Measurements from ENCODE around the gene KCNRG.

The KCNRG gene

GRCh38 chr13:50015258-50015657 lies at the start of gene KCNRG:
Gene KCNRG, plus strand, starts transcription at chr13:50015444. Its CDS starts 50 bp downstream, at chr13:50015494.
- no peak for TF ChIP-seq CTCF (IDR thresholded peaks at IDR 0.05; ENCODE audit: low read length, missing control alignments)
- H3K4me3 ChIP-seq (replicated peaks; ENCODE audit: low read depth, low read length) = no peak within 1 kb of the TSS
- DNase-seq (ENCODE audit: low read depth) = peak; percentile 58

- no peak for DNase-seq (ENCODE audit: low read depth)
- no peak for TF ChIP-seq CTCF (IDR thresholded peaks at IDR 0.05; ENCODE audit: low read length, missing control alignments)
- H3K4me3 ChIP-seq (replicated peaks; ENCODE audit: low read depth, low read length) = no peak overlapping the region
Observed at GRCh38 chr13:49967456-49967855, 47.8 kb upstream of the KCNRG start.

GRCh38 chr13:49972709-49973108 lies 42.5 kb upstream of the KCNRG start:
- DNase-seq (ENCODE audit: low read depth) = no peak
- no peak for TF ChIP-seq CTCF (IDR thresholded peaks at IDR 0.05; ENCODE audit: low read length, missing control alignments)
- H3K4me3 ChIP-seq (replicated peaks; ENCODE audit: low read depth, low read length) = no peak overlapping the region

GRCh38 chr13:49975826-49976225 lies 39.4 kb upstream of the KCNRG start:
- DNase-seq (ENCODE audit: low read depth) = no peak
- no peak overlapping the region for H3K4me3 ChIP-seq (replicated peaks; ENCODE audit: low read depth, low read length)
- no peak for TF ChIP-seq CTCF (IDR thresholded peaks at IDR 0.05; ENCODE audit: low read length, missing control alignments)

- DNase-seq (ENCODE audit: low read depth) = peak; percentile 83
- no peak overlapping the region for H3K4me3 ChIP-seq (replicated peaks; ENCODE audit: low read depth, low read length)
- peak; percentile 96 for TF ChIP-seq CTCF (IDR thresholded peaks at IDR 0.05; ENCODE audit: low read length, missing control alignments)
Observed at GRCh38 chr13:49976314-49977258, 38.7 kb upstream of the KCNRG start.

- TF ChIP-seq CTCF (IDR thresholded peaks at IDR 0.05; ENCODE audit: low read length, missing control alignments) = no peak
- no peak for DNase-seq (ENCODE audit: low read depth)
- no peak overlapping the region for H3K4me3 ChIP-seq (replicated peaks; ENCODE audit: low read depth, low read length)
Observed at GRCh38 chr13:49977992-49978391, 37.3 kb upstream of the KCNRG start.

Data from fibroblast of pulmonary artery (primary cell).